K562 (cell line): ENCODE data around the gene ARHGEF26. TPM values are rescaled to one million over a fixed set of nuclear protein-coding genes. Genes with fewer than 3 reads are reported as not detected.

Source experiments
- ATAC-seq: fragments of 200-7000 bp; cut with Tn5 transposase; 3 replicates; pipeline ENCODE4 v1.9.1; 2020; ENCODE audit warnings: moderate library complexity
- BruUV-seq: library from RNA; stranded (reverse); fragments of 400-500 nt; replicated peaks from 2 replicates; lab custom pipeline; 2021; lab: Mats Ljungman, UMichigan
- CTCF ChIA-PET: fragments of 300-600 bp; formaldehyde crosslinking; extraction: SDS; loops from one replicate; lab custom pipeline; 2021; ENCODE audit warnings: low intra/inter-chr PET ratio; lab: Yijun Ruan, JAX
- POLR2A ChIA-PET: fragments of 300-600, 350-650 bp; sonication (Branson Sonifier 250); formaldehyde crosslinking; extraction: SDS; loops from one replicate; lab custom pipeline; 2021; ENCODE audit warnings: antibody characterized with exemption, inconsistent platforms; lab: Yijun Ruan, JAX
- DNase-seq, 4 experiments: peaks; one replicate each; pipeline versions ENCODE4 v3.0.0 to v3.0.0-alpha.2; 2011 to 2018; ENCODE audit warnings: low spot score in 3 of 4, mixed read lengths in 3 of 4; ENCODE audit errors: extremely low read depth in 1 of 4
- FAIRE-seq: peaks from 2 replicates; lab custom pipeline; 2011; peaks lifted over from hg19 to GRCh38; lab: Jason Lieb, UNC
- H2AFZ ChIP-seq: 2 replicates; pipeline ENCODE4 v1.6.0; 2011; ENCODE audit warnings: low read depth, low read length, control low read depth, inconsistent platforms
- H3K27ac ChIP-seq: fragments of 200-600 bp; 3 replicates; pipeline ENCODE4 v1.8.0; 2011; ENCODE audit warnings: low read depth, mild to moderate bottlenecking, control low read depth, inconsistent platforms, low read length, moderate library complexity, mixed read lengths; ENCODE audit errors: extremely low read depth
- H3K27me3 ChIP-seq, 2 experiments: fragments of 300-600 bp in 1 of 2; 2 replicates in 1 of 2; 3 replicates in 1 of 2; pipeline versions ENCODE4 v1.6.0 to v1.8.0; 2011; ENCODE audit warnings: inconsistent platforms in 2 of 2, low read length in 2 of 2, mild to moderate bottlenecking in 1 of 2, mixed read lengths in 1 of 2, moderate library complexity in 1 of 2; ENCODE audit not compliant: control insufficient read depth in 2 of 2, insufficient read depth in 2 of 2
- H3K36me3 ChIP-seq: fragments of 300-600 bp; 3 replicates; pipeline ENCODE4 v1.8.0; 2011; ENCODE audit warnings: mild to moderate bottlenecking, low read length, inconsistent platforms; ENCODE audit not compliant: control insufficient read depth, insufficient read depth
- H3K4me1 ChIP-seq, 2 experiments: fragments of 200-600 bp in 1 of 2; replicated peaks in 1 of 2; 2 replicates in 1 of 2; 3 replicates in 1 of 2; pipeline versions ENCODE4 v1.5.1 to v1.8.0; 2011; ENCODE audit warnings: inconsistent platforms in 2 of 2, low read length in 2 of 2, mild to moderate bottlenecking in 1 of 2, mixed read lengths in 1 of 2, moderate library complexity in 1 of 2; ENCODE audit not compliant: control insufficient read depth in 2 of 2, insufficient read depth in 2 of 2
- H3K4me2 ChIP-seq: 2 replicates; pipeline ENCODE4 v1.6.1; 2011; ENCODE audit warnings: low read length, control low read depth, inconsistent platforms, mixed read lengths; ENCODE audit not compliant: insufficient read depth
- H3K4me3 ChIP-seq: fragments of 200-600 bp; sonication (generic), shearing (Covaris generic); 2 replicates; pipeline ENCODE4 v1.5.1; 2016; ENCODE audit warnings: control low read depth, inconsistent platforms
- H3K79me2 ChIP-seq: fragments of 200-600 bp; 3 replicates; pipeline ENCODE4 v1.8.0; 2011; ENCODE audit warnings: low read length, inconsistent platforms; ENCODE audit not compliant: control insufficient read depth, insufficient read depth
- H3K9ac ChIP-seq, 2 experiments: 2 replicates each; pipeline versions ENCODE4 v1.6.0 to v1.6.1; 2011; ENCODE audit warnings: low read depth in 2 of 2, low read length in 2 of 2, control low read depth in 1 of 2, inconsistent platforms in 1 of 2, mild to moderate bottlenecking in 1 of 2, mixed read lengths in 1 of 2; ENCODE audit not compliant: insufficient read depth in 1 of 2
- H3K9me1 ChIP-seq: one replicate; pipeline ENCODE4 v1.6.0; 2011; ENCODE audit warnings: inconsistent platforms, mild to moderate bottlenecking, low read length, moderate library complexity; ENCODE audit not compliant: control insufficient read depth, insufficient read depth
- H3K9me3 ChIP-seq: replicated peaks from 2 replicates; pipeline ENCODE4 v1.5.1; 2011; ENCODE audit warnings: low read depth, low read length, inconsistent platforms; ENCODE audit not compliant: control insufficient read depth, insufficient read depth
- H4K20me1 ChIP-seq: replicated peaks from 2 replicates; pipeline ENCODE4 v1.6.1; 2011; ENCODE audit warnings: low read length, inconsistent platforms, mixed read lengths; ENCODE audit not compliant: control insufficient read depth, insufficient read depth
- MAFF ChIP-seq: IDR thresholded peaks from 2 replicates; pipeline ENCODE4 v1.6.1; 2012; ENCODE audit warnings: low read length, improper control_type of control experiment
- USF2 ChIP-seq: sonication (generic); formaldehyde crosslinking; IDR thresholded peaks from 2 replicates; pipeline ENCODE4 v1.5.0; 2020; ENCODE audit warnings: missing genetic modification reagents
- ZFX ChIP-seq: sonication (generic); formaldehyde crosslinking; IDR thresholded peaks from 2 replicates; pipeline ENCODE4 v1.8.0; 2022; ENCODE audit warnings: mild to moderate bottlenecking, missing genetic modification reagents, moderate library complexity
- ZNF212 ChIP-seq: fragments of 450-650 bp; formaldehyde crosslinking; IDR thresholded peaks from 2 replicates; pipeline ENCODE4 v1.4.0; 2020; ENCODE audit warnings: mild to moderate bottlenecking
- ZNF347 ChIP-seq: fragments of 450-650 bp; formaldehyde crosslinking; IDR thresholded peaks from 2 replicates; pipeline ENCODE4 v1.4.0; 2020; ENCODE audit warnings: low read depth, mild to moderate bottlenecking, moderate library complexity
- WGBS: fragments of 100-300 bp; shearing (Covaris generic); methylation state at CpG from one replicate; pipeline ENCODE4 v1.1.6; 2016; ENCODE audit warnings: low coverage, mixed read lengths; ENCODE audit not compliant: insufficient coverage; ENCODE audit errors: missing lambda C conversion rate; 5-methylcytosine and 5-hydroxymethylcytosine counted together
- in situ Hi-C: fragments of 300-500 bp; cut with MboI; formaldehyde crosslinking; loops from 4 replicates; pipeline ENCODE4 v1.15.0; 2018; ENCODE audit warnings: inconsistent platforms, mixed read lengths
- intact Hi-C: fragments of 100-400 bp; cut with micrococcal nuclease; formaldehyde crosslinking; loops from 2 replicates; pipeline ENCODE4 v1.14.2; 2022
- polyA plus RNA-seq, 8 experiments: library from polyadenylated mRNA; depleted of rRNA in 4 of 8; stranded (reverse) in 5 of 8; unstranded in 3 of 8; fragments of >200 nt; fragmentation: Nextera tagmentation in 2 of 8; fragmentation: Illumina TruSeq in 1 of 8; extraction: Ambion mirVana in 2 of 8; extraction: Trizol in 1 of 8; gene quantifications; 2 replicates each; pipeline versions ENCODE4 v1.2.1 to v1.2.3, GENCODE V29; 2011 to 2014; ENCODE audit warnings: inconsistent platforms in 1 of 8, missing spikeins in 1 of 8
- total RNA-seq, 7 experiments: library from RNA; depleted of rRNA in 6 of 7; stranded (reverse); fragments of >200 nt in 6 of 7; fragmentation: Illumina TruSeq in 2 of 7; extraction: Trizol in 2 of 7; gene quantifications; 2 replicates each; pipeline versions ENCODE4 v1.2.1 to v1.2.3, GENCODE V29; 2011 to 2021; ENCODE audit warnings: low replicate concordance in 1 of 7
- TF ChIP-seq, protein P1 (sequence below): fragments of 250-450 bp; sonication (Bioruptor Pico); IDR thresholded peaks from 2 replicates; pipeline ENCODE4 v1.4.0; 2020; ENCODE audit warnings: mild to moderate bottlenecking, moderate library complexity
- TF ChIP-seq, protein P2 (sequence below): sonication (generic); formaldehyde crosslinking; IDR thresholded peaks from 2 replicates; pipeline ENCODE4 v1.9.0; 2022; ENCODE audit warnings: mild to moderate bottlenecking, missing genetic modification reagents

Gene ARHGEF26
- total and polyA plus RNA-seq, 9 of the 15 experiments (the other 6 are each of a cell fraction or from before 2014, with no cell fraction given), result 0.01 to 0.11 (median 0.04) TPM; not detected in 2

GRCh38 chr3:154194877-154195276, 73.7 kb downstream of the ARHGEF26 start:
- H3K4me3 ChIP-seq, result no peak overlapping the region
- CTCF ChIA-PET, result no interaction called here
- no peaks in the 10 kb centered on the region for H3K9me1 ChIP-seq
- H3K36me3 ChIP-seq, result no peaks in the 10 kb centered on the region
- H3K4me2 ChIP-seq, result no peak overlapping the region
- TF ChIP-seq MAFF, result no peak
- TF ChIP-seq, all 486 proteins: peak for 0
- no peaks in the 10 kb centered on the region for H3K4me1 ChIP-seq
- H3K9ac ChIP-seq, result no peak overlapping the region
- no peaks in the 10 kb centered on the region for H3K79me2 ChIP-seq
- no peaks in the 10 kb centered on the region for H3K9me3 ChIP-seq
- no peak for ATAC-seq
- H4K20me1 ChIP-seq, result no peaks in the 10 kb centered on the region
- 0% methylated on average over 3 of the region's 3 CpGs for WGBS
- no TSS peak for BruUV-seq
- no peak for DNase-seq
- in situ Hi-C loops, result no loop called here
- intact Hi-C loops, result no loop called here
- H3K27ac ChIP-seq, result no peak overlapping the region
- H2AFZ ChIP-seq, result no peak overlapping the region
- FAIRE-seq, result no peak
- no peaks in the 10 kb centered on the region for H3K27me3 ChIP-seq
- POLR2A ChIA-PET, result no interaction called here

- Histone ChIP-seq H3K4me3 (no peak overlapping the region), H3K9me3 (no peaks in the 10 kb centered on the region), H3K9ac (no peak overlapping the region), H3K36me3 (no peaks in the 10 kb centered on the region), H4K20me1 (no peaks in the 10 kb centered on the region), H2AFZ (no peak overlapping the region), H3K79me2 (no peaks in the 10 kb centered on the region), H3K27ac (no peak overlapping the region), H3K27me3 (no peaks in the 10 kb centered on the region), H3K4me1 (no peaks in the 10 kb centered on the region), H3K4me2 (no peak overlapping the region), H3K9me1 (no peaks in the 10 kb centered on the region)
- ATAC-seq (no peak), FAIRE-seq (no peak), DNase-seq (no peak)
- in situ Hi-C loops, result no loop called here
- POLR2A ChIA-PET, result no interaction called here
- BruUV-seq, result no TSS peak
- 4% methylated on average over 6 of the region's 6 CpGs for WGBS
- CTCF ChIA-PET, result no interaction called here
- TF ChIP-seq, protein P1, sequence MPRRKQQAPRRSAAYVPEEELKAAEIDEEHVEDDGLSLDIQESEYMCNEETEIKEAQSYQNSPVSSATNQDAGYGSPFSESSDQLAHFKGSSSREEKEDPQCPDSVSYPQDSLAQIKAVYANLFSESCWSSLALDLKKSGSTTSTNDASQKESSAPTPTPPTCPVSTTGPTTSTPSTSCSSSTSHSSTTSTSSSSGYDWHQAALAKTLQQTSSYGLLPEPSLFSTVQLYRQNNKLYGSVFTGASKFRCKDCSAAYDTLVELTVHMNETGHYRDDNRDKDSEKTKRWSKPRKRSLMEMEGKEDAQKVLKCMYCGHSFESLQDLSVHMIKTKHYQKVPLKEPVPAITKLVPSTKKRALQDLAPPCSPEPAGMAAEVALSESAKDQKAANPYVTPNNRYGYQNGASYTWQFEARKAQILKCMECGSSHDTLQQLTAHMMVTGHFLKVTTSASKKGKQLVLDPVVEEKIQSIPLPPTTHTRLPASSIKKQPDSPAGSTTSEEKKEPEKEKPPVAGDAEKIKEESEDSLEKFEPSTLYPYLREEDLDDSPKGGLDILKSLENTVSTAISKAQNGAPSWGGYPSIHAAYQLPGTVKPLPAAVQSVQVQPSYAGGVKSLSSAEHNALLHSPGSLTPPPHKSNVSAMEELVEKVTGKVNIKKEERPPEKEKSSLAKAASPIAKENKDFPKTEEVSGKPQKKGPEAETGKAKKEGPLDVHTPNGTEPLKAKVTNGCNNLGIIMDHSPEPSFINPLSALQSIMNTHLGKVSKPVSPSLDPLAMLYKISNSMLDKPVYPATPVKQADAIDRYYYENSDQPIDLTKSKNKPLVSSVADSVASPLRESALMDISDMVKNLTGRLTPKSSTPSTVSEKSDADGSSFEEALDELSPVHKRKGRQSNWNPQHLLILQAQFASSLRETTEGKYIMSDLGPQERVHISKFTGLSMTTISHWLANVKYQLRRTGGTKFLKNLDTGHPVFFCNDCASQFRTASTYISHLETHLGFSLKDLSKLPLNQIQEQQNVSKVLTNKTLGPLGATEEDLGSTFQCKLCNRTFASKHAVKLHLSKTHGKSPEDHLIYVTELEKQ, result no peak
- TF ChIP-seq ZNF347 (CRISPR knock-in tag) (no peak), USF2 (CRISPR knock-in tag) (no peak), ZNF212 (CRISPR knock-in tag) (no peak), ZFX (no peak)
- TF ChIP-seq, protein P2, sequence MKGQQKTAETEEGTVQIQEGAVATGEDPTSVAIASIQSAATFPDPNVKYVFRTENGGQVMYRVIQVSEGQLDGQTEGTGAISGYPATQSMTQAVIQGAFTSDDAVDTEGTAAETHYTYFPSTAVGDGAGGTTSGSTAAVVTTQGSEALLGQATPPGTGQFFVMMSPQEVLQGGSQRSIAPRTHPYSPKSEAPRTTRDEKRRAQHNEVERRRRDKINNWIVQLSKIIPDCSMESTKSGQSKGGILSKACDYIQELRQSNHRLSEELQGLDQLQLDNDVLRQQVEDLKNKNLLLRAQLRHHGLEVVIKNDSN (CRISPR knock-in tag), result no peak
- intact Hi-C loops, result no loop called here
Observed at GRCh38 chr3:154195620-154196356, 74.6 kb downstream of the ARHGEF26 start.
